Naive thymus-derived CD4-positive, alpha-beta T cell (primary cell): ENCODE data around the gene SEC14L2. TPM values are rescaled to one million over a fixed set of nuclear protein-coding genes. Genes with fewer than 3 reads are reported as not detected.
A peak's percentile ranks its signal among the peaks of the same experiment; 100 is the strongest.

Source experiments
- ATAC-seq: fragments of 150-1000 bp; cut with Tn5 transposase; 2 replicates; pipeline ENCODE4 v1.10.0; 2021; ENCODE audit warnings: mild to moderate bottlenecking, moderate library complexity
- CTCF ChIA-PET: fragments of 350-600 bp; sonication (Branson Sonifier 250); formaldehyde crosslinking; loops from one replicate; lab custom pipeline; 2021; ENCODE audit warnings: antibody characterized with exemption; lab: Charles Lee
- POLR2A ChIA-PET: fragments of 350-600 bp; sonication (Branson Sonifier 250); formaldehyde crosslinking; loops from one replicate; lab custom pipeline; 2021; ENCODE audit warnings: antibody characterized with exemption, inconsistent platforms; lab: Charles Lee
- DNase-seq, 9 donors: peaks; one replicate each; pipeline versions ENCODE4 v3.0.0 to v3.0.0-alpha.2; 2020 to 2022; ENCODE audit warnings: mixed read lengths in 1 of 9
- H3K27ac ChIP-seq: one replicate; pipeline ENCODE4 v1.7.0; 2013; ENCODE audit warnings: mild to moderate bottlenecking, low read depth, low read length, moderate library complexity
- H3K27me3 ChIP-seq, 2 donors: one replicate each; pipeline ENCODE4 v1.7.0; 2013; ENCODE audit warnings: low read length in 2 of 2, mild to moderate bottlenecking in 2 of 2, moderate library complexity in 2 of 2; ENCODE audit not compliant: control insufficient read depth in 2 of 2, insufficient read depth in 2 of 2
- H3K36me3 ChIP-seq, 3 experiments: 1 replicate in 2 of 3; 2 replicates in 1 of 3; pipeline ENCODE4 v1.7.0; 2013; ENCODE audit warnings: low read length in 3 of 3, mild to moderate bottlenecking in 3 of 3, moderate library complexity in 1 of 3; ENCODE audit not compliant: insufficient read depth in 3 of 3, control insufficient read depth in 2 of 3
- H3K4me1 ChIP-seq, 2 donors: one replicate each; pipeline ENCODE4 v1.7.0; 2013; ENCODE audit warnings: low read length in 2 of 2, mild to moderate bottlenecking in 2 of 2, moderate library complexity in 1 of 2; ENCODE audit not compliant: control insufficient read depth in 2 of 2, insufficient read depth in 2 of 2
- H3K4me3 ChIP-seq: 2 replicates; pipeline ENCODE4 v1.7.0; 2013; ENCODE audit warnings: mild to moderate bottlenecking, low read length
- H3K9me3 ChIP-seq, 3 experiments: 1 replicate in 2 of 3; 2 replicates in 1 of 3; pipeline ENCODE4 v1.7.0; 2013; ENCODE audit warnings: low read length in 3 of 3; ENCODE audit not compliant: control insufficient read depth in 2 of 3
- H3K27ac Mint-ChIP-seq, 9 donors: one replicate each; pipeline ENCODE4 v1.8.0; 2020 to 2022; ENCODE audit warnings: mixed read lengths in 9 of 9, mild to moderate bottlenecking in 8 of 9, moderate library complexity in 5 of 9, inconsistent platforms in 2 of 9
- H3K27me3 Mint-ChIP-seq, 5 donors: one replicate each; pipeline ENCODE4 v1.8.0; 2021 to 2022; ENCODE audit warnings: mixed read lengths in 5 of 5, mild to moderate bottlenecking in 1 of 5
- H3K36me3 Mint-ChIP-seq, 5 donors: one replicate each; pipeline ENCODE4 v1.8.0; 2020 to 2022; ENCODE audit warnings: mixed read lengths in 5 of 5, mild to moderate bottlenecking in 3 of 5, inconsistent platforms in 1 of 5
- H3K4me1 Mint-ChIP-seq, 7 donors: one replicate each; pipeline ENCODE4 v1.8.0; 2020 to 2022; ENCODE audit warnings: mixed read lengths in 7 of 7, mild to moderate bottlenecking in 3 of 7, inconsistent platforms in 1 of 7
- H3K4me3 Mint-ChIP-seq, 10 donors: one replicate each; pipeline ENCODE4 v1.8.0; 2020 to 2022; ENCODE audit warnings: mild to moderate bottlenecking in 10 of 10, mixed read lengths in 10 of 10, moderate library complexity in 6 of 10, inconsistent platforms in 2 of 10
- H3K9me3 Mint-ChIP-seq, 11 donors: one replicate each; pipeline ENCODE4 v1.8.0; 2020 to 2022; ENCODE audit warnings: mixed read lengths in 11 of 11, mild to moderate bottlenecking in 4 of 11, inconsistent platforms in 1 of 11, moderate library complexity in 1 of 11
- intact Hi-C, 2 donors: fragments of 100-400 bp; cut with micrococcal nuclease; formaldehyde crosslinking; loops; one replicate each; pipeline ENCODE4 v1.15.1; 2023
- polyA plus RNA-seq, 2 donors: library from polyadenylated mRNA; unstranded; fragments of 300-500 nt; fragmentation: Illumina TruSeq; gene quantifications; one replicate each; pipeline ENCODE4 v1.2.3, GENCODE V29; 2021
- total RNA-seq, 6 experiments: library from RNA in 5 of 6; stranded (reverse) in 5 of 6; gene quantifications; 1 replicate in 5 of 6; 2 replicates in 1 of 6; pipeline ENCODE4 v1.2.3 and lab custom pipeline; 2021 to 2026

The SEC14L2 gene
- total and polyA plus RNA-seq, 7 experiments from 2014 or later: 10.7 to 147 (median 16.5) TPM

GRCh38 chr22:30432520-30432919, 35.7 kb downstream of the SEC14L2 start:
- H3K4me1 ChIP-seq: peaks cover 16 to 22% of the 10 kb centered on the region in 2 donors
- ChIA-PET CTCF (interaction anchor here (1.1 kb wide), 1 partner anchor 41 kb away, joined by 4 read pairs; no protein-coding TSS in a partner anchor), POLR2A (interaction anchor here (6.3 kb wide), 1 partner anchor 8 kb away, joined by 88 read pairs; the partner anchor contains the start of gene MTFP1)
- peak overlapping the region in 4 of 9 donors; percentile 51 to 100 (median 100) for H3K27ac Mint-ChIP-seq
- no peak overlapping the region for H3K4me3 ChIP-seq
- H3K27ac ChIP-seq: no peak overlapping the region
- DNase-seq: no peak
- peaks cover 6 to 18% (median 13%) of the 10 kb centered on the region in 11 donors for H3K9me3 Mint-ChIP-seq
- peaks cover 12 to 30% (median 27%) of the 10 kb centered on the region in 7 donors for H3K4me1 Mint-ChIP-seq
- H3K9me3 ChIP-seq: peaks cover 0 to 4% (median 0%) of the 10 kb centered on the region in 3 experiments
- peaks cover 0 to 3% of the 10 kb centered on the region in 2 donors for H3K27me3 ChIP-seq
- H3K36me3 ChIP-seq: peaks cover 0 to 12% (median 0%) of the 10 kb centered on the region in 3 experiments
- no peak for ATAC-seq
- no peaks in the 10 kb centered on the region for H3K27me3 Mint-ChIP-seq
- H3K4me3 Mint-ChIP-seq: no peak overlapping the region
- intact Hi-C loops: no loop called here
- peaks cover 0 to 31% (median 13%) of the 10 kb centered on the region in 5 donors for H3K36me3 Mint-ChIP-seq

- DNase-seq (no peak), ATAC-seq (no peak)
- peaks cover 1 to 6% (median 2%) of the 10 kb centered on the region in 5 donors for H3K27me3 Mint-ChIP-seq
- Histone ChIP-seq H3K9me3 (peaks cover 0 to 4% (median 0%) of the 10 kb centered on the region in 3 experiments), H3K36me3 (peaks cover 0 to 6% (median 0%) of the 10 kb centered on the region in 3 experiments), H3K27ac (no peak overlapping the region), H3K4me1 (peaks cover 16 to 21% of the 10 kb centered on the region in 2 donors), H3K27me3 (peaks cover 1 to 3% of the 10 kb centered on the region in 2 donors), H3K4me3 (no peak overlapping the region)
- H3K36me3 Mint-ChIP-seq: peaks cover 0 to 28% (median 12%) of the 10 kb centered on the region in 5 donors
- H3K9me3 Mint-ChIP-seq: peaks cover 6 to 18% (median 13%) of the 10 kb centered on the region in 11 donors
- intact Hi-C loops: no loop called here
- ChIA-PET POLR2A (interaction anchor here (1.8 to 6.3 kb wide), 2 partner anchors 8 to 41 kb away, joined by 5 to 88 read pairs; partner anchors contain the start of gene MTFP1), CTCF (interaction anchor here (0.8 to 6.0 kb wide), 4 partner anchors 8 to 145 kb away, joined by 3 to 46 read pairs (median 6); partner anchors contain the start of genes CASTOR1 and MTFP1)
- H3K27ac Mint-ChIP-seq: peak overlapping the region in 6 of 9 donors; percentile 42 to 100 (median 100)
- H3K4me1 Mint-ChIP-seq: peaks cover 10 to 26% (median 23%) of the 10 kb centered on the region in 7 donors
- no peak overlapping the region for H3K4me3 Mint-ChIP-seq
Measured at GRCh38 chr22:30433227-30433626, 36.4 kb downstream of the SEC14L2 start.

- Histone ChIP-seq H3K4me1 (peaks cover 16 to 21% of the 10 kb centered on the region in 2 donors), H3K27me3 (peaks cover 3 to 6% of the 10 kb centered on the region in 2 donors), H3K27ac (no peak overlapping the region), H3K4me3 (no peak overlapping the region), H3K9me3 (peaks cover 0 to 4% (median 0%) of the 10 kb centered on the region in 3 experiments), H3K36me3 (peaks cover 0 to under 1% (median 0%) of the 10 kb centered on the region in 3 experiments)
- ChIA-PET POLR2A (interaction anchor here (1.8 to 6.3 kb wide), 2 partner anchors 9 to 41 kb away, joined by 5 to 88 read pairs; partner anchors contain the start of gene MTFP1), CTCF (interaction anchor here (0.8 to 6.0 kb wide), 4 partner anchors 9 to 145 kb away, joined by 3 to 46 read pairs (median 6); partner anchors contain the start of genes CASTOR1 and MTFP1)
- peaks cover 0 to 23% (median 9%) of the 10 kb centered on the region in 5 donors for H3K36me3 Mint-ChIP-seq
- ATAC-seq (no peak), DNase-seq (no peak)
- peak overlapping the region in 5 of 9 donors; percentile 92 to 100 (median 100) for H3K27ac Mint-ChIP-seq
- peaks cover 6 to 18% (median 13%) of the 10 kb centered on the region in 11 donors for H3K9me3 Mint-ChIP-seq
- H3K27me3 Mint-ChIP-seq: peaks cover 5 to 11% (median 8%) of the 10 kb centered on the region in 5 donors
- no peak overlapping the region for H3K4me3 Mint-ChIP-seq
- H3K4me1 Mint-ChIP-seq: peaks cover 10 to 26% (median 23%) of the 10 kb centered on the region in 7 donors
- intact Hi-C loops: loop anchor here in 1 of 2 donors (2.0 kb wide), 3 partner anchors 43 to 535 kb away; partner anchors contain the start of genes MORC2 and TUG1
Measured at GRCh38 chr22:30433773-30434172, 37.0 kb downstream of the SEC14L2 start.

- Histone ChIP-seq H3K9me3 (peaks cover 0 to 4% (median 0%) of the 10 kb centered on the region in 3 experiments), H3K27ac (peak overlapping the region; percentile 99), H3K27me3 (peaks cover 3 to 6% of the 10 kb centered on the region in 2 donors), H3K4me1 (peaks cover 16 to 21% of the 10 kb centered on the region in 2 donors), H3K36me3 (no peaks in the 10 kb centered on the region), H3K4me3 (peak overlapping the region; percentile 24)
- ChIA-PET POLR2A (interaction anchor here (0.7 to 6.3 kb wide), 4 partner anchors 10 to 146 kb away, joined by 3 to 88 read pairs (median 4); partner anchors contain the start of genes CASTOR1 and MTFP1), CTCF (interaction anchor here (1.4 to 6.0 kb wide), 5 partner anchors 9 to 146 kb away, joined by 4 to 46 read pairs (median 4); partner anchors contain the start of genes CASTOR1 and MTFP1)
- peak overlapping the region; percentile 88 to 100 (median 98) for H3K27ac Mint-ChIP-seq
- ATAC-seq: no peak
- DNase-seq: no peak
- H3K4me3 Mint-ChIP-seq: peak overlapping the region in 6 of 10 donors; percentile 3 to 90 (median 64)
- H3K27me3 Mint-ChIP-seq: peaks cover 7 to 16% (median 10%) of the 10 kb centered on the region in 5 donors
- H3K4me1 Mint-ChIP-seq: peaks cover 10 to 26% (median 23%) of the 10 kb centered on the region in 7 donors
- intact Hi-C loops: loop anchor here (1.0 to 2.0 kb wide), 6 partner anchors 9 to 534 kb away; partner anchors contain the start of genes CASTOR1 (in 1 of the 2), MORC2 (in 1 of the 2), SF3A1 (in 1 of the 2) and TUG1 (in 1 of the 2)
- peaks cover 8 to 18% (median 13%) of the 10 kb centered on the region in 11 donors for H3K9me3 Mint-ChIP-seq
- H3K36me3 Mint-ChIP-seq: peaks cover 0 to 22% (median 9%) of the 10 kb centered on the region in 5 donors
Measured at GRCh38 chr22:30434843-30435242, 38.0 kb downstream of the SEC14L2 start.

GRCh38 chr22:30435674-30436126, 38.9 kb downstream of the SEC14L2 start:
- H3K36me3 Mint-ChIP-seq: peaks cover 0 to 16% (median 5%) of the 10 kb centered on the region in 5 donors
- peak overlapping the region; percentile 57 to 90 (median 83) for H3K4me3 Mint-ChIP-seq
- H3K27me3 Mint-ChIP-seq: peaks cover 12 to 24% (median 18%) of the 10 kb centered on the region in 5 donors
- H3K4me1 ChIP-seq: peaks cover 16 to 21% of the 10 kb centered on the region in 2 donors
- CTCF ChIA-PET: interaction anchor here (0.9 to 6.0 kb wide), 6 partner anchors 8 to 49 kb away, joined by 3 to 46 read pairs (median 4); partner anchors contain the start of gene MTFP1
- intact Hi-C loops: loop anchor here (1.0 to 2.0 kb wide), 7 partner anchors 9 to 533 kb away; partner anchors contain the start of genes CASTOR1 (in 1 of the 2), MORC2 (in 1 of the 2), OSM (in 1 of the 2) and SF3A1 (in 1 of the 2)
- peak overlapping the region; percentile 88 to 100 (median 98) for H3K27ac Mint-ChIP-seq
- H3K4me1 Mint-ChIP-seq: peaks cover 10 to 26% (median 23%) of the 10 kb centered on the region in 7 donors
- DNase-seq (peak; percentile 45 to 97 (median 92)), ATAC-seq (peak; percentile 94)
- POLR2A ChIA-PET: interaction anchor here (0.6 to 6.3 kb wide), 3 partner anchors 9 to 1745 kb away, joined by 3 to 88 read pairs (median 3); partner anchors contain the start of gene MTFP1
- peak overlapping the region; percentile 99 for H3K27ac ChIP-seq
- H3K27me3 ChIP-seq: peaks cover 3 to 6% of the 10 kb centered on the region in 2 donors
- peak overlapping the region; percentile 53 for H3K4me3 ChIP-seq
- H3K9me3 Mint-ChIP-seq: peaks cover 8 to 18% (median 13%) of the 10 kb centered on the region in 11 donors
- peaks cover 0 to 4% (median 0%) of the 10 kb centered on the region in 3 experiments for H3K9me3 ChIP-seq
- H3K36me3 ChIP-seq: no peaks in the 10 kb centered on the region
